GM18520 (cell line): ENCODE results near the gene CSTPP1.
"Not testable (repeated sequence)": the region's sequence is repeated elsewhere in the genome, so short reads cannot be mapped to it uniquely, and the experiment has no call there.

Experiments used
- ATAC-seq: cut with Tn5 transposase; IDR thresholded peaks from one replicate; pipeline ENCODE4 v1.9.1; 2021; ENCODE audit not compliant: unreplicated experiment

The CSTPP1 gene

DNA sequence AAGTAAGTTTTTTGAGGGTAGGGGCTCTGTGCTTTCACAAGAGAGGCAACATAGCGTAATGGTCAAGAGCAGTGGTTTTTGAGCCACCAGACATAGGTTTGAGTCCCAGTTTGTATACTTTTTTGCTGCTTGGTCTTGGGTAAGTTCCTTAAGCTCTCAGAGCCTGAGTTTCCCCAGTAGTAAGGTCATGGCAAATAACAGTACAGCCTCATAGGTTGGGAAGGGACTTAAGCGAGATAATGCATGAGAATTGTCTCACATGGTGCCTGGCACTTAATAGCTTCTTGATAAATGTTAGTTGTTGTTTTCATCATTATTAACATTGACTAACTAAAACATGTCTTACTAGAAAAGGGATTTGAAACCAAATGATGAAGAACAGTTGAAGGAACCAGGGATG, 157.0 kb downstream of the CSTPP1 start:
- ATAC-seq = no peak

DNA sequence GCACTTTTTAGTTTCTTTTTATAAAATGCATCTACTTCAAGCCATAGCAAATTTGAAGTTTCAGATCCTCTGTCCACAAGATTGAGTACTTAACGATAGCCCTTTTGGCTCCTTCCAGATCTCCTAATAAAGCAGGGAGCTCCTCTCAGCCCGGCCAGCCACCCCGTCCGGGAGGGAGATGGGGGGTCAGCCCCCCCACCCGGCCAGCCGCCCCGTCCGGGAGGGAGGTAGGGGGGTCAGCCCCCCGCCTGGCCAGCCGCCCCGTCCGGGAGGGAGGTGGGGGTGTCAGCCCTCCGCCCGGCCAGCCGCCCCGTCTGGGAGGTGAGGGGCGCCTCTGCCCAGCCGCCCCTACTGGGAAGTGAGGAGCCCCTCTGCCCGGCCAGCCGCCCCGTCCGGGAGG, 160.3 kb downstream of the CSTPP1 start:
- ATAC-seq = not testable (repeated sequence)

DNA sequence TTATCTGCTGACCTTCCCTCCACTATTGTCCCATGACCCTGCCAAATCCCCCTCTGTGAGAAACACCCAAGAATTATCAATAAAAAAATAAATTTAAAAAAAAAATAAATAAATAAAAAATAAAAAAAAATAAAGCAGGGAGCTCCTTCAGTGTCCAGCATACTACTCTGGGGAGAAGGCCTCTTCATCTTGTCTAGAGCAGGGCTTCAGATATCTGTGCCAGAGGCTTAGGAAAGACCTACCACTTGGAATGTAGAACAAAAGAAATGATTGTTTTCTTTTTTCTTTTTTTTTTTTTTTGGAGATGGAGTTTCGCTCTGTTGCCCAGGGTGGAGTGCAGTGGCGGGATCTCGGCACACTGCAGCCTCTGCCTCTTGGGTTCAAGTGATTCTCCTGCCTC, 161.7 kb downstream of the CSTPP1 start:
- not testable (repeated sequence) for ATAC-seq

DNA sequence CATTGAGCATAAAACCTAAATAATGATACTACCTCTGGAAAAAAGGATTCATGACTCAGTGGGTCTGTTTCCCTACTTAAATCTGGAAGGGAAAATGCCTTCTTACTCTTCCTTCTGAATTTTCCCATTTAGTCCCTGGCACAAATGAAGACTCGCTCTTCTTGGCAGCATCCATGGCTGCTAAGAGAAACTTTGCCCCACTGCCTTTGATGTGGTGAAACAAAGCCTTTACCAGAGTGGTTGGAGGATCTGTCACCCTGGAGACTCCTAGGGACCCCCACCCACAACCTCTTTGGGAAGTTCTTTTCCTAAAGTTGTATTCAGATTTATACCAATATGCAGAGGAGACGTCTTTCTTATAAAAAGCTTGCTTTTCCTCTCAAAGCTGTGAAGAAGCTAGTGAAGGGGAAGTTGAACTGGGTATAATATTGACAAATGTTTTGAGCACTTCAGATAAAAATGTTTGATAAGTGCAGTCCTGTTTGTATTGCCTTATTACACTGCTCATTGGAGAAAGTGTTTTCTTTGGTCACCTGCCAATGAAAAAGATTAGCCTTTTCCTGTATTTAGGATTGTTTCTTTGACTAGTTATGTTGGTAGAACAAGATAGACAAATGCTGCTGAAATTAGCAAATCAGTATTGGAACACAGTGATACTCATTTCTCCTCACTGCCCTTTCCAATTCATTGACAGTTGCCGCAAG, 162.8 kb downstream of the CSTPP1 start:
- ATAC-seq = no peak

DNA sequence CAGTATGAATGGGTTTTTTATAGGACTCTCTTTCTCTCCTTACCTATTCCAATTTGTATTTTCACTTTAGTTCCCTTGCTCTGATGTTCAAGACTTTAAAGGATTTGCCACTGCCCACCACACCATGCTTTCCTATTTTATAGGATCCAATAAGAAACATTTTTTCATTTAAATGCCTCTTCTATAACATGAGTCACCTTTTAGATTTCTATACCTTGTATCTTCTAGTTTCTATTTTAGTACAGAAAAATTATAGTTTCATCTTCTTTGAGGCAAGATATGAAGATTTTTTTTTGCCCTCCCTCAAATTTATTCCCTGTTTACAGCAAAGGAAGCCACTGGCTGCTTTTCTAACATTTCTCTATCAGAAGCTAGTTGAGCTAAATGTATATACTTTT, 163.4 kb downstream of the CSTPP1 start:
- no peak for ATAC-seq

DNA sequence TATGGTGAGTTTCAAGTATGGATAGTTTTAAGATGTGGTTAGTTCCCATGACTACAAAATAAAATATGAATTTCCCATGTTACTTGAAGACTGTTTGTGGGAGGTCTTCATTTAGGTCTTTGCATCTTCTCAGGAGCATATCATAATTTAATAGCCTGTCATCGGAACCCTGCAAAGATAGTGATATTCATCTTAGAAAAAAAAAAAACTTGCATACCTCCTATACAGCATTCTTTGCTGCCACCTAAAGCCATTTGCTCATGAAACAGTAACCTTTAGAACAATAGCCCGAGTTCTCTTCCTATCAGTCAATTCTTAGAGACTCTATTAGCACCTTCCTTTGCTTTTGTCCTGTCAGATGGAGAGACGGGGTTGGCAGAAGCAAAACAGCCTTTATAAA, 164.8 kb downstream of the CSTPP1 start:
- ATAC-seq = no peak

DNA sequence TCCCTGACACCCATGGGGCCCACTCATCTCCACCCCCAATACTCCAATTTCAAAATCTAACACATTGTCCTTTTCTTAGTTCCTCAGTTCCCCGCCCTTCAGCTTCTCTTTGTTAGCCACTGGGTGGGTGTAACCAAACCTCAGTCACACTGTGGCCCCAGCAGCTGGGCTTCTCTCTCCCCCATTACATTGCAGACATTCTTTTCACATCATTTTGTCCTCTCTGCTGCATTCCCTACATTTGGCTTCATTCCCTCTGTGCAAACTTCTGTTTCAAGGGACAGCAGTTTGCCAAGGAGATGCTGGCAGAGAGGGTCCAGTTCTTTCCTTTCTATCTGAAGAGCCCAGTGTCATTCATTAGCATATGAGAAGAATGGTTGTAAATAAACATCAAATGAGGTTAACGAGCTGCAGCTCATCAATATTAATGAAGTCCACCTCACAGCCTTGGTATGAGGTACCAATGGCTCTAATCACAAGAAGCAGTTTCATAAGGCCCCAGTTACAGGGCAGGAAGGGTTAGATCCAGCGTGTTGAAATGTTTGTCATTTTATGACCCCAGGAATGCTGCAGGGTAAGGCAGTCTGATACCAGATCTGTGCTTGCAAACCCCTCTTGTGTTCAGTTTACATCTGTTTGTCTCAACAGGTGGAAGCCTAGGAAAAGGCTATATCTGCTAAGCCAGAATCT, 167.8 kb downstream of the CSTPP1 start:
- ATAC-seq = no peak

DNA sequence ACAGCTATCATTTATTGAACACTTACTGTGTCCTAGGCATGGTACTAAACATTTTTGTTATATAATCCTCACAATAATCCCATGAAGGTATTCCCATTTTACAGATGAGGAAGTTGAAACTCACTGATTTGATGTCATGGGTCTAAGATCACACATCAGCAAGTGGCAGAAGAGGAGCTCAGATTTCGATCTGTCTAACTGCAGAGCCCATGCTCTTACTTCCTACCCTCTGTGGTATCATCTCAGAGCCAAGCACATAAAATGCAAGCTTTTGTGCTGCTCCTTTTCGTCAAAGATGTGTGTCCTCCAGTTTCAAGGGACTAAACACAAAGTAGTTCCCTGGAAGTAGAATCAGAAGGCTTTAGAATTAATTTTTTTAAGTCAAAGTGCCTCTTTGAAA, 169.0 kb downstream of the CSTPP1 start:
- no peak for ATAC-seq

DNA sequence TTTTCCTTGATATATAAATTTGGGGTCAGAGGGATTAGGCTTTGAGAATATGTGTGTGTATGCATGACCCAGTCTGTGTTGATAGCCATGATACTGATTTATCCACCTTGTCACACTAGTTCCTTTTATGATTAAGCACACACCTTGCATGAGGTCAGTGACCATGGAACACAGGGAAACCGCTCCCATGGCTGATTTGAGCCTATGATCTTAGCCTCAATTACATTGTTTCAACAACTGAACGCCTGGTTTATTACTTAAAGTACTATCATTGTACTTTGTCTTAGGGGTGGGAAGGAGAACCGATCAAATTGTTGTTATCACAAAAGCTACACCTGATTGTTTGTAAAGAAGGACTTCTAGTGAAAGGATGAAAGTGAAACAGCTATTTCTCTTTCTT, 169.4 kb downstream of the CSTPP1 start:
- no peak for ATAC-seq

DNA sequence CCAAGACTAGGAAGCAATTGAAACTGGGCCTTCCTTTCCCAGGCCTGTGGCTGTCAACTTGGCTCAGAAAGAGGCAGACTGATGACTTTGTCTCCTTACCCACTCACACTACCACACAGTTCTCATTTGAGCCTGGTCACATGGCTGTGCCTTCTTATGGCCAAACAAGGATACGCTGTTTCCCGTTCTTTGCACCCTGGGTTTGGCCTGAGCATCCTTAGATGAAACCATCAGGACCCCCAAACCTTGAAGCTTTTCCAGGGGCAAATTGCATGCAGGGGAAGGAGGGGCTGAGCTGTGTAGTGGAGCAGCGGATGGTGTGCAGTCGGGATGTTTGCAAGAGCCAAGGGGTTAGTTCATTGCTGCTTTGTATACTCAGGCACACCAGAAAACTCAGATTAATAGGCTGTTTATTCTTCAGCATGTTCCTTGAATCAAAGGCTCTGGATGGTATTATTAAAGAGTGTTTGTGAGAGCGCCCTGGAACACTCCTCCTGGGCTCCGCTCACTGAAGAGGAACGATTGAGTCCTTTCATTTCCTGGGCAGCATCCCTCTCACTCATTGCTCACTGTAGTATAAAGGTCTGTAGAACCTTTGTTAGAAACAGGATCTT, 170.3 kb downstream of the CSTPP1 start:
- no peak for ATAC-seq

DNA sequence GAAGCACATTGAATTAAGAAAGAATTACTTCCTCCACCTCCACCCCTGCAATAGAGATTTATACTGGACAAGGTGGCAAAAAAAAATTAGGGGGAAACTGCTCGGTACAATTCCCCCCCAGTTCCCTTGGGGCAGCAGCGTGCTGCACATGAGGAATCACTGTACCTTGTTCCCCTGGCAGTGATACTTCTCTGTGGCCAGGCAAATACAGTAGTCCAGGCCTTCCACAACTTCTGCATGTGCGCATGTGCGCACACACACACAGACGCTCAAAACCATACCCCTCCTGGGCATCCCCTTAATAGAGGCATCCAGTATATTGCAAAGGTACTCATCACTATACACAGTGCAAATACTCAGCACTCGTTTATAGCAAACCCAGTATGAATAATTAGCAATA, 171.2 kb downstream of the CSTPP1 start:
- no peak for ATAC-seq

DNA sequence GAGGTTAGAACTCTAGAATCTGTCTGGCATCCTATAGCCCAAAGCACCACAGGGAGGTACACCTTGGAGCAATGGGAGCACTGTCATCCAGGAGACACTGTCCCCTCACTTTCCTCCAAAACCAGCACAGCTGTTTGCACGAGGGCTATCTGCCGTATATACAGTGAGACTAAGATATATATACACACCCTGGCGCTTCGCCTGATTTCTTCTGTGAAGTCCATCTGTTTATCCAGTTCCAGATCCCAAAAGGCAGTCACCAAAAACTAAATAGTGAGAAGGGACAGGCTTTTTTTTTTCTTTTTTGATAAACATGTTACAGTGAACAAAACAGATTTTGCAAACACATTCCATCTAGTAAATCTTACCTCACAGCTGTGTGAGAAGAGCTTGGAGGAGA, 171.7 kb downstream of the CSTPP1 start:
- ATAC-seq = no peak

DNA sequence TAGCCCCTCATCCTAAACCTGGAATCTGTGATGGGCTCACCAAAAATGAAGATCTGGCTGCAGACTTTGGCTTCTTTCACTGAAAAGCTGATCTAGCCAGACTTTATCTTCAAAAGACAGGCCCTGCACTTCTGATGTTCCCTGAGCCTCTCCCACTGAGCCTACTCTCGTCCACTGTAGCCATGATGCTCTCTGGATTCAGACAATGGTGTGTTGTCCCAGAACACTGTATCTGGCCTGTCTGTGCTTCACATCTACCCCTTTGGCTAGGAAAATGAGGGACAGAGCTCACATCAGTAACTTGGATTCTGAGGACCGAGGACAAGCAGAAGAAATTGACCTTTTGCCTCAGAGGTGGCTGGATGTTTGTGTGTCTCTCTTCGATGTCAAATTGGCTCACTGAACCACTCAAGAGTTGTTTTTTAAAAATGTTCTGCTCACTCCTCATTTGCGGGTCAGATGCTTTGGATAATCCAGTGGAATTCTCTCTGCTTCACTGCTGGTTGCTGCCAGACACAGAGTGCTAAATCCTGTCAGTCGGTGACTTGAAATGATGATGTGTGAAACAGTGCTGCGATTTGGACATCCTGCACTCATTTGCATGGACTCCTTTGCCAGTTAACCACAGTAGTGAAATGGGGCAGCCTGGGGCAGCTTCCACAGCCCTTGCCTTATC, 172.6 kb downstream of the CSTPP1 start:
- ATAC-seq = no peak

DNA sequence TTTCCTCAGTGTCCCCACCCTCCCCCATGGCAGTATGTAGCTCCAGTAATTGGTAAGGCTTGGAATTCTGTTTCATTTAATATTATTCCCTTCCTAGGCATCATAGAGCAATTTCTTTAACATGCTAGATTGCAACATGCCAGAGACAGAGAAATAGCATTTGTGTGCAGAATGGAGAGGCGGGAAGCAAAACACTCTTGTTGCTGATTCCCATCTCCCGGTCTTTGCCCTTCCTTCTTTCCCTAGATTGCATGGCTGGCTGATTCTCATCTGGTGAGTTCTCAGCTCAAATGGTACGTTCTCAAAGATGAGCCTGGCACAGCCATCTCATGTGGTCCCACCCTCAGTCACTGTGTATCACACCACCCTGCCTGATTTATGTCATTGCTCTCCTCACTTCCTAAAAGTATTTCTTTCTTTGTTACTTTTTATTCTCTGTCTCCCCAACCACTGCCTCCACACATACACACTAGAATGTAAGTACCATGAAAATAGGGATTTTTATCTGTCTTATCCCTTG, 173.2 kb downstream of the CSTPP1 start:
- ATAC-seq = no peak

DNA sequence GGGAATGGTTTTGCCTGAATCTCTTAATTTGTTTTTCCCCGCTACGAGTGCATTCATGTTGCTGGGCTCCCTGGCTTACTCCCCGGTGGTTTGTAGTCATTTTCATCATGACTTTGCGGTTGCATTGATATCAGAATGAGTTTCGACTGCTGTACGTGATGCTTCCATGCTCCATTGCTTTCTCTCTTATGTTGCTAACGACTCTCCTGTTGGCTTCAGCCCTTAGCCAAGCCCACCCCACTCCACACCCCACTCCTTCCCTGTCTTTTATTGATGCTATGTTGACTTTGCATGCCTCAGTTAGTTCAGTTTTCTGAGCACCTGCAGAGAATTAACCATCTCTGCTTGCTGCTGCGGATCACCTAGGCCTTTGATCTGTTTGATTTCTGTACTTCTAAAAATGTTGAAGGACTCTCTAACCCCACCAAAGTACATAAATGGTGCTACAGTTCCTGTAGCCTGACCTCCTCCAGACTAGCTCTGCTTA, 174.8 kb downstream of the CSTPP1 start:
- peak; percentile 69 for ATAC-seq

DNA sequence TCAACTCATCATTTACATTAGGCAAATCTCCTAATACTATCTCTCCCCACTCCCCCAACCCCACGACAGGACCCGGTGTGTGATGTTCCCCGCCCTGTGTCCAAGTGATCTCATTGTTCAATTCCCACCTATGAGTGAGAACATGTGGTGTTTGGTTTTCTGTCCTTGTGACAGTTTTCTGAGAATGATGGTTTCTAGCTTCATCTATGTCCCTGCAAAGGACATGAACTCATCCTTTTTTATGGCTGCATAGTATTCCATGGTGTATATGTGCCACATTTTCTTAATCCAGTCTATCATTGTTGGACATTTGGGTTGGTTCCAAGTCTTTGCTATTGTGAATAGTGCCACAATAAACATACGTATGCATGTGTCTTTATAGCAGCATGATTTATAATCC, 176.4 kb downstream of the CSTPP1 start:
- ATAC-seq = not testable (repeated sequence)

DNA sequence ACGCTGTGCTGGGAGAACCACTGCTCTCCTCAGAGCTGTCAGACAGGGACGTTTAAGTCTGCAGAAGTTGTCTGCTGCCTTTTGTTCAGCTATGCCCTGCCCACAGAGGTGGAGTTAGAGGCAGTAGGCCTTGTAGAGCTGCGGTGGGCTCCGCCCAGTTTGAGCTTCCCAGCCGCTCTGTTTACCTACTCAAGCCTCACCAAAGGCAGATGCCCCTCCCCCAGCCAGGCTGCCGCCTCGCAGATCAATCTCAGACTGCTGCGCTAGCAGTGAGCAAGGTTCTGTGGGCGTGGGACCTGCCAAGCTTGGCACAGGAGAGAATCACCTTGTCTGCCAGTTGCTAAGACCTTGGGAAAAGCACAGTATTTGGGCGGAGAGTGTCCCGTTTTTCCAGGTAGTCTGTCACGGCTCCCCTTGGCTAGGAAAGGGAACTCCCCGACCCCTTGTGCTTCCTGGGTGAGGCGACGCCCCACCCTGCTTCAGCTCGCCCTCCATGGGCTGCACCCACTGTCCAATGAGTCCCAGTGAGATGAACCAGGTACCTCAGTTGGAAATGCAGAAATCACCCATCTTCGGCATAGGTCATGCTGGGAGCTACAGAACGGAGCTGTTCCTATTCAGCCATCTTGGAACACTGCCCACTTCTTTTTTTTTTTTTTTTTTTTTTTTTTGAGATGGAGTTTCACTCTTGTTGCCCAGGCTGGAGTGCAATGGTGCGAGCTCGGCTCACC, 182.6 kb downstream of the CSTPP1 start:
- ATAC-seq = not testable (repeated sequence)

DNA sequence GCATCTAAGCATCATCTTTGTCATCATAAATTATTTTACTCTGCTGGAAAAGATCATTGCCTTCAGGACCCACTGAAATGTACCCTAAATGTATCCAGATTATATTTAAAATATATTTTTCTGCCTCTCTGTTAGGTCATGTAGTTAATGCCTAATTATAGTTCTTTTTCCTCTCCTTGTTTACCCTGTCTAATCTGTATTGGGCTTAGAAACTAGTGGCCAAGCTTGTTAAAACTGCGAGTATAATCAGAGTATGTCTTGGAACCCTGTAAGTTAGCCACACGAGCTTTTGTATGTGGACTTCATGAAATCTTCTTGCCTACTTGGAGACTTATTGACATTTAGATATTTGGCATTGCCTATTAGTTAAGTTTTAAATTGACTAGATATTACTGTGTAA, 184.5 kb downstream of the CSTPP1 start:
- no peak for ATAC-seq

DNA sequence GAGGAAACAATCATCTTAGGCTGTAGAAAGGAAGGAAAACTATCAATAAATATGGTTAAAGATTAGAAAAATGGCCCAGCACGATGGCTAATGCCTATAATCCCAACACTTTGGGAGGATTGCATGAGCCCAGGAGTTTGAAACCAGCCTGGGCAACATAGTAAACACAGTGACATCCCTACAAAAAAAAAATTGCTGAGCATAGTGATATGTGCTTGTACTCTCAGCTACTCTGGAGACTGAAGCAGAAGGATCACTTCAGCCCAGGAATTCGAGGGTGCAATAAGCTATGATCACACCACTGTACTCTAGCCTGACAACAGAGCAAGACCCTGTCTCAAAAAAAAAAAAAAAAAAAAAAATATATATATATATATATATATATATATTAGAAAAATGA, 185.2 kb downstream of the CSTPP1 start:
- ATAC-seq = no peak

DNA sequence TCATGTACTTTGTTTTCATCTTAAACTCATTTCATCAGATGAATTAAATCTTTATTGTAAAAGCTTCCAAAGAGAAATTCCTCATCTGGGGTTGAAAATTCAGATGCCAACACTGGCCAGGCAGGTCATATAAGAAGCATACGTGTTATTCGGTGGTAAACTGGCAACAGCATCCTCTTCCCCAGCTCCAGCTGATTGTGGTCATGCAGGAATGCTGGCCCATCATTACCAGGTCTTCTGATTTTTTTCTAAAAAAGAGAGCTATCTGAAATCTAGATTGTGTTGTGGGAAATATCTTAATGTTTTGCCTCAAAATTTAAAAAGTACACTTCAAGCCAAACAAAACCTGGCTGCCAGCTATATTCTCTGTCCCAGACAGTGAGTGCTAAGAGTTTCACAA, 186.5 kb downstream of the CSTPP1 start:
- no peak for ATAC-seq

DNA sequence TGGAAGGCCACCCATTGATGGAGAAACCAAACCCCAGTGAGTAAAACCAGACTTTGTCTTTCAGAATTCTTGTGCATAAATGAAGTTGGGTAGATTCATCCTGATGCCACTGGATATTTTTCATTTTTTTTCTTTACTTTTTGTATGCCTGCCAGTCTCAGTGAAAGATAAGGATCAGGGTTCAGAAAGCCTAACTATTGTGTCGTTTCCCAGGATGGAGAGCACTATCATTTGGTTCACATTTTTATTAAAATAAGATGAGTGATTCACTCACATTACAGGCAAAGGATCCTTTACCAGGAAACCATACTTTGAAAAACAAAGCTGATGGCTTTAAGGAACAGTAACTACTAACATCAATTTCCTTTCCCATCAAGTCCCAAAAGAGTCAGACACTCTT, 188.1 kb downstream of the CSTPP1 start:
- ATAC-seq = no peak
